Measurements from ENCODE around the gene C5orf58.
"Not testable (repeated sequence)": the region's sequence is repeated elsewhere in the genome, so short reads cannot be mapped to it uniquely, and the experiment has no call there.

The C5orf58 gene

DNA sequence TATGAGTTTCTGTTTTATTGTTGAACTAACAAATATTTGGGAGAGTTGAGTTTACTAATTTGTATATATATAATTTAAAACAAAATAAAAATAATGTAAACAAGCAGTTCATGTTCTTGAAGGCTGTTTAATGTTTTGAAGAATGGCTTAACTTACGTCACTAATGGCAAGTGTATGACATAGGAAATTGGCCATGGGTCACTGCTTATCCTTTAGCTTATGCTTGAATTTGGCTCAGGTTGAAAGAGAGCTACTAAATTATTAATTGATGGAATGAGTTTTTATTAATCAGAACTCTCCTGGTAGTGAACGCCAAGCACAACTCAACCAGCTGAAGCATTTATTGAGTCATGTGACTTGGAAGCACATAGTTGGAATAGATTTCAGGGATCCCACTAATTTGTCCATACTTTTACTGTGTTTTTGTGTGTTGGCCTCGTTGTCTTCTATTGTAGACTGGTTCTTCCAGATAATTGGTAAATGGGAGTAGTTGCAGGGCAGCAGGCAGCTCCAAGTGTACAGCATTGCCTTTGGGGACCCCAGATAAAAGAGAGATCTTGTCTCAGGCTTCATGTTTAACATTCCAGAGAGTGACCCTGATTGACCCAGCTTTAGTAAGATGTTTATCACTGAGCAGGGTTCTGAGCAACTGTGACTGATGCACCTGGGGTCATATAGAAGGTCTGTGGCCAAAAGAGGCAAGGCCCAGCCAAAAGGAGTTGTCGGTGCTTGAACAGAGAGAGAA, 13.5 kb downstream of the C5orf58 start:
- H3K27me3 ChIP-seq (replicated peaks; ENCODE audit: insufficient read depth, low read length) = no peaks in the 10 kb centered on the region
- H3K4me3 ChIP-seq (ENCODE audit: low read length) = no peak overlapping the region
- no peaks in the 10 kb centered on the region for H3F3A ChIP-seq (ENCODE audit: insufficient read depth, low read length)
- H3K79me2 ChIP-seq (ENCODE audit: low read length) = no peaks in the 10 kb centered on the region
- no peaks in the 10 kb centered on the region for H4K20me1 ChIP-seq (ENCODE audit: insufficient read depth, low read length)
- DNase-seq = no peak
- no peak overlapping the region for H3K4me2 ChIP-seq (ENCODE audit: low read depth, low read length)
- no peak for TF ChIP-seq EZH2 (optimal IDR thresholded peaks at IDR 0.05; ENCODE audit: low read depth, low read length)
- no peak for TF ChIP-seq EZH2phosphoT487 (IDR thresholded peaks at IDR 0.05; ENCODE audit: low read length)
- TF ChIP-seq, protein P1, sequence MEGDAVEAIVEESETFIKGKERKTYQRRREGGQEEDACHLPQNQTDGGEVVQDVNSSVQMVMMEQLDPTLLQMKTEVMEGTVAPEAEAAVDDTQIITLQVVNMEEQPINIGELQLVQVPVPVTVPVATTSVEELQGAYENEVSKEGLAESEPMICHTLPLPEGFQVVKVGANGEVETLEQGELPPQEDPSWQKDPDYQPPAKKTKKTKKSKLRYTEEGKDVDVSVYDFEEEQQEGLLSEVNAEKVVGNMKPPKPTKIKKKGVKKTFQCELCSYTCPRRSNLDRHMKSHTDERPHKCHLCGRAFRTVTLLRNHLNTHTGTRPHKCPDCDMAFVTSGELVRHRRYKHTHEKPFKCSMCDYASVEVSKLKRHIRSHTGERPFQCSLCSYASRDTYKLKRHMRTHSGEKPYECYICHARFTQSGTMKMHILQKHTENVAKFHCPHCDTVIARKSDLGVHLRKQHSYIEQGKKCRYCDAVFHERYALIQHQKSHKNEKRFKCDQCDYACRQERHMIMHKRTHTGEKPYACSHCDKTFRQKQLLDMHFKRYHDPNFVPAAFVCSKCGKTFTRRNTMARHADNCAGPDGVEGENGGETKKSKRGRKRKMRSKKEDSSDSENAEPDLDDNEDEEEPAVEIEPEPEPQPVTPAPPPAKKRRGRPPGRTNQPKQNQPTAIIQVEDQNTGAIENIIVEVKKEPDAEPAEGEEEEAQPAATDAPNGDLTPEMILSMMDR (IDR thresholded peaks at IDR 0.05; ENCODE audit: low read length) = no peak
- H3K36me3 ChIP-seq (replicated peaks; ENCODE audit: insufficient read depth, low read length) = peaks cover 46% of the 10 kb centered on the region
- H3K9me3 ChIP-seq (replicated peaks; ENCODE audit: insufficient read depth, low read length) = no peaks in the 10 kb centered on the region
- H3K9ac ChIP-seq (ENCODE audit: low read length) = no peak overlapping the region
- H3K27ac ChIP-seq (ENCODE audit: low read length) = no peak overlapping the region
- no peaks in the 10 kb centered on the region for H3K9me2 ChIP-seq (replicated peaks; ENCODE audit: insufficient read depth, low read length)
- no peak overlapping the region for H2AFZ ChIP-seq (ENCODE audit: low read length)
- no peaks in the 10 kb centered on the region for H3K4me1 ChIP-seq (ENCODE audit: low read length)

DNA sequence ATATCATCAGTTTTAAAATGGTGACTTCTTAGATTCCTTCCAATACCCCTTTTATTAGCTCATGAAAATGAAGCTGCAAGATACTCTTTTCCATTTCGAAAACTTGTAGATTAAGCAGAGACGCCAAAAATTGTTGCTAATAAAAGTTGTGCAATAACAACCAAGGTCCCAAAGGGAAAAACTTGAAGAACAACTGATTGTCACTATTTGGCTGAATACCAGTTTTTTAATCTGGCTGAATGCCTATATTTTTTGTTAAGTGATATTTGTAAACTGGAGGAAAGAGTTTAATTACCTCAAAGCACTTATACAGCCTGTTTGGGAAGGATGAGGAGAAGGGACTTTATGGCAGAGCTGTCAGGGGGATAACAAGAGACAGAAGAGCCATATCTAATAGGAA, 14.6 kb downstream of the C5orf58 start:
- no peaks in the 10 kb centered on the region for H3F3A ChIP-seq (ENCODE audit: insufficient read depth, low read length)
- H3K27ac ChIP-seq (ENCODE audit: low read length) = no peak overlapping the region
- no peaks in the 10 kb centered on the region for H4K20me1 ChIP-seq (ENCODE audit: insufficient read depth, low read length)
- H3K9ac ChIP-seq (ENCODE audit: low read length) = no peak overlapping the region
- DNase-seq = no peak
- H3K36me3 ChIP-seq (replicated peaks; ENCODE audit: insufficient read depth, low read length) = peaks cover 50% of the 10 kb centered on the region
- no peak overlapping the region for H2AFZ ChIP-seq (ENCODE audit: low read length)
- no peak overlapping the region for H3K4me3 ChIP-seq (ENCODE audit: low read length)
- no peaks in the 10 kb centered on the region for H3K27me3 ChIP-seq (replicated peaks; ENCODE audit: insufficient read depth, low read length)
- no peaks in the 10 kb centered on the region for H3K9me2 ChIP-seq (replicated peaks; ENCODE audit: insufficient read depth, low read length)
- TF ChIP-seq EZH2 (optimal IDR thresholded peaks at IDR 0.05; ENCODE audit: low read depth, low read length) (no peak), EZH2phosphoT487 (IDR thresholded peaks at IDR 0.05; ENCODE audit: low read length) (no peak)
- TF ChIP-seq, protein P1 (IDR thresholded peaks at IDR 0.05; ENCODE audit: low read length) = no peak
- H3K9me3 ChIP-seq (replicated peaks; ENCODE audit: insufficient read depth, low read length) = no peaks in the 10 kb centered on the region
- no peaks in the 10 kb centered on the region for H3K79me2 ChIP-seq (ENCODE audit: low read length)
- H3K4me2 ChIP-seq (ENCODE audit: low read depth, low read length) = no peak overlapping the region
- no peaks in the 10 kb centered on the region for H3K4me1 ChIP-seq (ENCODE audit: low read length)

DNA sequence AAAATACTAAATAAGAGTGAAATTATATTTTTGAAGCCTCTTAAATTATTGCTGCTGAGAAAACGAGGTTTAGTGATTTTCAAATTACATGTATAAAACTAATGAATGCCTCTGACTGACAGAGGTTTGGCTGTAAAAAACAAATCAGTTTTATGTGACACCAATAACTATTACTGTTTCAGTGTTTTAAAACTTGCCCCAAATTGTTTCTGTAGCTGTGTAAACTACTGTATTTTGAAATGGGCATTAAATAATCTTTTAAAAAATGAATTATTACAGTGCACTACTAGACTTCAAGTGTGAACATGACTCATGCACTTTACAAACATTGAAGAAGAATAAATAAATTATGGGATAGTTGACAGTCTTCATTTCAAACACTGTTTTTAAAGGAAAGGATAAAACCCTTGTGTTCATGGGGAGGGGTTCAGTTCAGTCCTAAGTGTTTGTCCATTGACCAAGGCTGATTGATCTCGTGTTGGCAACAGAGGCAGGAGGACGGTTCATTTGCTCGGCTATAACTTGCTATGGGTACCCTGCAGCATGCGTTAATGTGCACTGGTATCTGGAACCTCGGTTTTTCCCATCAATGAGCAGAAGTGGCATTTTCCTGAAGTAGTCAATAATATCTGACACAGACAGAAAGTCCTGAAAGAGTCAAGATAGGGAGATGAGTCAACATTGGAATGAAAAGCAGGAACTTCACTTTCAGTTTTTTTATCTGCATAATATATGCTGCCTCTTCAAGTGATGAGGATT, 15.6 kb downstream of the C5orf58 start:
- Histone ChIP-seq H3K79me2 (ENCODE audit: low read length) (no peaks in the 10 kb centered on the region), H3F3A (ENCODE audit: insufficient read depth, low read length) (no peaks in the 10 kb centered on the region), H3K4me3 (ENCODE audit: low read length) (no peak overlapping the region), H3K9me3 (replicated peaks; ENCODE audit: insufficient read depth, low read length) (no peaks in the 10 kb centered on the region), H3K9ac (ENCODE audit: low read length) (no peak overlapping the region), H3K27me3 (replicated peaks; ENCODE audit: insufficient read depth, low read length) (no peaks in the 10 kb centered on the region), H3K9me2 (replicated peaks; ENCODE audit: insufficient read depth, low read length) (no peaks in the 10 kb centered on the region), H4K20me1 (ENCODE audit: insufficient read depth, low read length) (no peaks in the 10 kb centered on the region), H3K36me3 (replicated peaks; ENCODE audit: insufficient read depth, low read length) (peaks cover 58% of the 10 kb centered on the region), H3K4me1 (ENCODE audit: low read length) (peaks cover under 1% of the 10 kb centered on the region; the same call in 1 of the 2 replicates), H2AFZ (ENCODE audit: low read length) (no peak overlapping the region), H3K4me2 (ENCODE audit: low read depth, low read length) (no peak overlapping the region), H3K27ac (ENCODE audit: low read length) (no peak overlapping the region)
- no peak for DNase-seq
- TF ChIP-seq EZH2 (optimal IDR thresholded peaks at IDR 0.05; ENCODE audit: low read depth, low read length) (no peak), EZH2phosphoT487 (IDR thresholded peaks at IDR 0.05; ENCODE audit: low read length) (no peak)
- TF ChIP-seq, protein P1 (IDR thresholded peaks at IDR 0.05; ENCODE audit: low read length) = no peak

DNA sequence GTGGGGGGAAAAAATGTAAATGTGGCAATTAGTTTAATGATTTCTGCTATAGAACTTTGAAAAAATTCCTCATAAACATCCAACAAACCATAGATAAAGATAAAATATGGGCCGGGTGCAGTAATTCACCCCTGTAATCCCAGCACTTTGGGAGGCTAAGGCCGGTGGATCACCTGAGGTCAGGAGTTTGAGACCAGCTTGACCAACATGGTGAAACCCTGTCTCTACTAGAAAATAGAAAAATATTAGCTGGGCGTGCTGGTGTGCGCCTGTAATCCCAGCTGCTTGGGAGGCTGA, 16.1 kb downstream of the C5orf58 start:
- not testable (repeated sequence) for H3K9ac ChIP-seq (ENCODE audit: low read length); H3K27me3 ChIP-seq (replicated peaks; ENCODE audit: insufficient read depth, low read length); H3K27ac ChIP-seq (ENCODE audit: low read length); H3K4me3 ChIP-seq (ENCODE audit: low read length); H3K79me2 ChIP-seq (ENCODE audit: low read length); H2AFZ ChIP-seq (ENCODE audit: low read length); H3K4me1 ChIP-seq (ENCODE audit: low read length); H3K9me2 ChIP-seq (replicated peaks; ENCODE audit: insufficient read depth, low read length); DNase-seq; H4K20me1 ChIP-seq (ENCODE audit: insufficient read depth, low read length); H3K4me2 ChIP-seq (ENCODE audit: low read depth, low read length); H3F3A ChIP-seq (ENCODE audit: insufficient read depth, low read length); H3K9me3 ChIP-seq (replicated peaks; ENCODE audit: insufficient read depth, low read length)
- peaks cover 58% of the 10 kb centered on the region for H3K36me3 ChIP-seq (replicated peaks; ENCODE audit: insufficient read depth, low read length)
